ENCODE results near the gene RETREG3. TPM values are rescaled to one million over a fixed set of nuclear protein-coding genes. Genes with fewer than 3 reads are reported as not detected.

Gene RETREG3
- total and polyA plus RNA-seq, 9 of the 15 experiments (the other 6 are each of a cell fraction or from before 2014, with no cell fraction given), result 4.1 to 39.0 (median 16.9) TPM

GRCh38 chr17:42553161-42553818 is 55.9 kb downstream of the RETREG3 start (continued):
- peak in 1 of 2 experiments; percentile 67 for TF ChIP-seq E2F6 (IDR thresholded peaks at IDR 0.05; ENCODE audit: borderline replicate concordance in 1 of 2, extremely low read depth in 1 of 2, insufficient read depth in 1 of 2, insufficient read length in 1 of 2, low read depth in 1 of 2, low read length in 1 of 2, poor library complexity in 1 of 2, severe bottlenecking in 1 of 2)
- no peak for TF ChIP-seq ATF3 (IDR thresholded peaks at IDR 0.05)
- TF ChIP-seq ATF3 (CRISPR knock-in tag; conservative IDR thresholded peaks at IDR 0.05), result no peak; the same call in 1 of the 2 replicates
- peak in 1 of 2 experiments; percentile 81; a peak in 2 of 4 replicates for TF ChIP-seq RCOR1 (IDR thresholded peaks at IDR 0.05; ENCODE audit: borderline replicate concordance in 1 of 2, low read depth in 2 of 2, low read length in 2 of 2)
- no peak for TF ChIP-seq TCF7 (IDR thresholded peaks at IDR 0.05; ENCODE audit: borderline replicate concordance)
- no peak for TF ChIP-seq ZNF239 (CRISPR knock-in tag; IDR thresholded peaks at IDR 0.05)
- no peak for TF ChIP-seq CHD7 (IDR thresholded peaks at IDR 0.05; ENCODE audit: low read depth, low read length)
- TF ChIP-seq COPS2 (conservative IDR thresholded peaks at IDR 0.05), result no peak
- no peak for TF ChIP-seq ZNF668 (CRISPR knock-in tag; IDR thresholded peaks at IDR 0.05)
- no peak for TF ChIP-seq CREB3L1 (IDR thresholded peaks at IDR 0.05; ENCODE audit: borderline replicate concordance, low read depth)
- TF ChIP-seq STAG1 (CRISPR knock-in tag; IDR thresholded peaks at IDR 0.05; ENCODE audit: borderline replicate concordance), result no peak
- no peak for TF ChIP-seq RFX1 (IDR thresholded peaks at IDR 0.05)
